ENCODE measurements around the gene RABAC1. TPM values are rescaled to one million over a fixed set of nuclear protein-coding genes. Genes with fewer than 3 reads are reported as not detected.

Gene RABAC1
- total and polyA plus RNA-seq, 2 of the 8 experiments (the other 6 are each of a cell fraction or from before 2014, with no cell fraction given) = 124 to 439 TPM

DNA sequence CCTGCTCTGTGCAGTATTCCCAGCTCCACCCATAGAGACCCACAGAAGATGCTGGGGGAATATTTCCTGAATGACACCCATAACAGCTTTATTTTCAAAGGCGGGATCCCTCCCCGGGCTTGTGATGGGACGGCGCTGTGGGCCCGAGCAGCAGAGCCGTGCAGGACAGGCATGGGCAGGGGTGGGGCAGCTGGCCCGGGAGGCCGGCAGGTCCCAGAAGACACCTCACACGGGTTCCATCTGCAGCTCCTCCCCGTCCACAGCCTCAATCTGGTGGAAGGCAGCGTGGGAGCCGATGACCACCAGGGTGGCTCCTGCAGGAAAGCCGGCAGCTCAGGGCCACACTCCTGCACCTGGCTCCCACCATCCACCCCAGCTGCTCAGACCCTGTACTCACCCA is 2.5 kb downstream of the RABAC1 start:
- H2BK12ac ChIP-seq (ENCODE audit: low read depth, low read length) = no peak overlapping the region
- TF ChIP-seq CEBPB (IDR thresholded peaks at IDR 0.05; ENCODE audit: low read depth, low read length) (no peak), NANOG (IDR thresholded peaks at IDR 0.05; ENCODE audit: insufficient read depth, low read depth, low read length, poor library complexity, severe bottlenecking) (no peak), NRF1 (IDR thresholded peaks at IDR 0.05; ENCODE audit: low read depth, low read length) (no peak), PHF8 (conservative IDR thresholded peaks at IDR 0.05; ENCODE audit: low read depth, low read length) (no peak), SP2 (IDR thresholded peaks at IDR 0.05; ENCODE audit: low read length) (no peak), FOSL1 (IDR thresholded peaks at IDR 0.05; ENCODE audit: insufficient read depth, low read depth, low read length) (no peak), SRF (IDR thresholded peaks at IDR 0.05; ENCODE audit: low read depth, low read length) (no peak), YY1 (IDR thresholded peaks at IDR 0.05; ENCODE audit: low read depth, low read length) (no peak), TBP (IDR thresholded peaks at IDR 0.05; ENCODE audit: low read depth, low read length) (no peak), SP4 (IDR thresholded peaks at IDR 0.05; ENCODE audit: low read length) (no peak)
- TF ChIP-seq, protein P1, sequence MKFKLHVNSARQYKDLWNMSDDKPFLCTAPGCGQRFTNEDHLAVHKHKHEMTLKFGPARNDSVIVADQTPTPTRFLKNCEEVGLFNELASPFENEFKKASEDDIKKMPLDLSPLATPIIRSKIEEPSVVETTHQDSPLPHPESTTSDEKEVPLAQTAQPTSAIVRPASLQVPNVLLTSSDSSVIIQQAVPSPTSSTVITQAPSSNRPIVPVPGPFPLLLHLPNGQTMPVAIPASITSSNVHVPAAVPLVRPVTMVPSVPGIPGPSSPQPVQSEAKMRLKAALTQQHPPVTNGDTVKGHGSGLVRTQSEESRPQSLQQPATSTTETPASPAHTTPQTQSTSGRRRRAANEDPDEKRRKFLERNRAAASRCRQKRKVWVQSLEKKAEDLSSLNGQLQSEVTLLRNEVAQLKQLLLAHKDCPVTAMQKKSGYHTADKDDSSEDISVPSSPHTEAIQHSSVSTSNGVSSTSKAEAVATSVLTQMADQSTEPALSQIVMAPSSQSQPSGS (IDR thresholded peaks at IDR 0.05; ENCODE audit: low read length) = no peak
- TF ChIP-seq, protein P2, sequence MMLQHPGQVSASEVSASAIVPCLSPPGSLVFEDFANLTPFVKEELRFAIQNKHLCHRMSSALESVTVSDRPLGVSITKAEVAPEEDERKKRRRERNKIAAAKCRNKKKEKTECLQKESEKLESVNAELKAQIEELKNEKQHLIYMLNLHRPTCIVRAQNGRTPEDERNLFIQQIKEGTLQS (IDR thresholded peaks at IDR 0.05; ENCODE audit: insufficient read depth, low read depth, low read length) = no peak
- H2BK5ac ChIP-seq (ENCODE audit: low read depth, low read length) = no peak overlapping the region; the same call in 1 of the 2 replicates
- peaks cover 3 to 10% (median 6%) of the 10 kb centered on the region in 4 experiments for H3K4me1 ChIP-seq (replicated peaks in 1 of 4; ENCODE audit: control insufficient read depth in 3 of 4, insufficient read depth in 4 of 4, low read length in 3 of 4)
- H4K20me1 ChIP-seq (replicated peaks in 1 of 2; ENCODE audit: control insufficient read depth in 1 of 2, insufficient read depth in 2 of 2, low read length in 2 of 2) = no peaks in the 10 kb centered on the region
- H3K36me3 ChIP-seq (ENCODE audit: control insufficient read depth in 2 of 4, insufficient read depth in 4 of 4, low read length in 3 of 4) = peaks cover 0 to 5% (median 0%) of the 10 kb centered on the region in 4 experiments; a peak in 2 of 8 replicates
- H3K18ac ChIP-seq (ENCODE audit: extremely low read depth, low read length) = no peak overlapping the region
- WGBS, 2 experiments (ENCODE audit: extremely low coverage in 1 of 2, insufficient coverage in 1 of 2, insufficient read length in 1 of 2, insufficient replicate concordance in 2 of 2, low coverage in 1 of 2, low lambda C conversion rate in 2 of 2, missing lambda C conversion rate in 1 of 2) = 93% methylated on average over 13 of the region's 13 CpGs; no CpG with 5 or more reads in 1 of the 2 experiments
- no peak overlapping the region for H3K4me3 ChIP-seq (ENCODE audit: extremely low read depth in 1 of 4, insufficient read depth in 2 of 4, low read depth in 3 of 4, low read length in 4 of 4)
- no peak overlapping the region for H2AFZ ChIP-seq (ENCODE audit: low read length)
- H3K14ac ChIP-seq (ENCODE audit: insufficient read length) = no peak overlapping the region
- H3K23me2 ChIP-seq (ENCODE audit: low read depth, low read length) = peaks cover 2% of the 10 kb centered on the region; the same call in 1 of the 2 replicates
- H3K4ac ChIP-seq (replicated peaks; ENCODE audit: insufficient read length, low read depth, low read length) = no peak overlapping the region
- no peak overlapping the region for H3K27ac ChIP-seq (ENCODE audit: low read depth, low read length)
- H3K27me3 ChIP-seq (replicated peaks in 1 of 4; ENCODE audit: control insufficient read depth in 3 of 4, extremely low read depth in 1 of 4, insufficient read depth in 3 of 4, low read length in 3 of 4) = no peaks in the 10 kb centered on the region
- H3K23ac ChIP-seq (ENCODE audit: insufficient read length) = no peak overlapping the region
- ChIA-PET CTCF (ENCODE audit: partially characterized antibody) (interaction anchor here (0.5 to 4.0 kb wide), 23 partner anchors 11 to 1489 kb away, joined by 3 to 33 read pairs (median 4); partner anchors contain the start of genes ATP1A3, ERFL and RPS19), POLR2A (ENCODE audit: partially characterized antibody) (interaction anchor here (1.1 to 4.0 kb wide), 4 partner anchors 17 to 96 kb away, joined by 3 to 54 read pairs (median 26); partner anchors contain the start of gene RPS19)
- no peak overlapping the region for H3K9ac ChIP-seq (replicated peaks in 1 of 4; ENCODE audit: extremely low read depth in 1 of 4, low read depth in 3 of 4, low read length in 3 of 4)
- no peak overlapping the region for H3K4me2 ChIP-seq (ENCODE audit: insufficient read depth in 1 of 2, low read depth in 2 of 2, low read length in 2 of 2)
- no peak for DNase-seq (ENCODE audit: low read depth in 1 of 2, low spot score in 2 of 2)
- H4K91ac ChIP-seq (replicated peaks; ENCODE audit: insufficient read length, low read length) = no peak overlapping the region
- H3K79me2 ChIP-seq (ENCODE audit: control insufficient read depth in 1 of 2, insufficient read depth in 2 of 2, low read length in 2 of 2) = no peaks in the 10 kb centered on the region
- no peaks in the 10 kb centered on the region for H3K9me3 ChIP-seq (ENCODE audit: insufficient read depth in 2 of 2, low read depth in 1 of 2, low read length in 1 of 2)
- no peaks in the 10 kb centered on the region for H3K79me1 ChIP-seq (ENCODE audit: low read depth, low read length)
- no peak overlapping the region for H4K5ac ChIP-seq (ENCODE audit: insufficient read length, low read depth, low read length)
- no peak for FAIRE-seq
- peak overlapping the region; percentile 57; the same call in 1 of the 2 replicates for H4K8ac ChIP-seq (ENCODE audit: extremely low read depth, insufficient read depth, low read length)
- H2BK20ac ChIP-seq (ENCODE audit: low read length) = no peak overlapping the region
- H3K56ac ChIP-seq (replicated peaks; ENCODE audit: insufficient read length, low read depth, low read length) = no peak overlapping the region
- no peak overlapping the region for H2AK5ac ChIP-seq (ENCODE audit: low read depth, low read length)
- H2BK120ac ChIP-seq (replicated peaks; ENCODE audit: low read depth, low read length) = no peak overlapping the region
- H2BK15ac ChIP-seq (ENCODE audit: low read length) = no peak overlapping the region

All from H1 (cell line).